Measurements from ENCODE around the gene KCMF1.

KCMF1 gene

DNA sequence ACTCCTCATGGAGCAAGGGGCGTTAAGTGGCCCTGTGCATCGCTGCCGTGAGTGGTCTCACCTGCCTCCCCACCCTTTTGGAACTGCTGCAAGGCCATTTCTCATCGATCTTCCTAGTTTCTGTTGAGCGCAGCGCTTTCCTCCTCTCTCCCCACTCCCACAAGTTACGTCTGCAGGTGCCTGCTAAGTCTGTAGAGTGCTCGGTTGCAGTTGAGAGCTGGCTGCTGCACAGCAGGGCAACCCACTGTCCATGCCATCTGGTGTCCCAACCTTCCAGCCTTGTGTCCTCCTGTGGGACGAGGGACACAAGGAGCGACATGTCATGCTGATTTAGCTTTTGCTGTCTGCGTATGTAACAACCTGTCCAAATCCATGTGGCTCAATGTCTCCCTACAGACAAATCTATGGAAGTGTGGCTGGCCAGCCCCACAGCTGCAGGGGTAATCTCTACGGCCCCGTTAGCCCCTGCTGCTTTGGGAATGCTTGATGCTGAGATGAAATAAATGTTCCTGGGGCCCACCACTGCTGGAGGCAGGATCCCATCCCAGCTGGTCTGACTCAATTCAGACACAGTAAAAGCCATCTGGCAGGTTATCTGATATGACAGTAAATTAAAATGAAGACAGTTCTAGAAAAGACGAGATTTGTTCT is 94.1 kb downstream of the KCMF1 start:
- no peaks in the 10 kb centered on the region for H3K9me3 Mint-ChIP-seq
- no peak overlapping the region for H3K4me3 Mint-ChIP-seq
- H3K36me3 Mint-ChIP-seq: no peaks in the 10 kb centered on the region
- H3K27ac Mint-ChIP-seq: no peak overlapping the region
- ATAC-seq (no peak), DNase-seq (ENCODE audit: low spot score in 2 of 2) (no peak)
- no peaks in the 10 kb centered on the region for H3K4me1 Mint-ChIP-seq

DNA sequence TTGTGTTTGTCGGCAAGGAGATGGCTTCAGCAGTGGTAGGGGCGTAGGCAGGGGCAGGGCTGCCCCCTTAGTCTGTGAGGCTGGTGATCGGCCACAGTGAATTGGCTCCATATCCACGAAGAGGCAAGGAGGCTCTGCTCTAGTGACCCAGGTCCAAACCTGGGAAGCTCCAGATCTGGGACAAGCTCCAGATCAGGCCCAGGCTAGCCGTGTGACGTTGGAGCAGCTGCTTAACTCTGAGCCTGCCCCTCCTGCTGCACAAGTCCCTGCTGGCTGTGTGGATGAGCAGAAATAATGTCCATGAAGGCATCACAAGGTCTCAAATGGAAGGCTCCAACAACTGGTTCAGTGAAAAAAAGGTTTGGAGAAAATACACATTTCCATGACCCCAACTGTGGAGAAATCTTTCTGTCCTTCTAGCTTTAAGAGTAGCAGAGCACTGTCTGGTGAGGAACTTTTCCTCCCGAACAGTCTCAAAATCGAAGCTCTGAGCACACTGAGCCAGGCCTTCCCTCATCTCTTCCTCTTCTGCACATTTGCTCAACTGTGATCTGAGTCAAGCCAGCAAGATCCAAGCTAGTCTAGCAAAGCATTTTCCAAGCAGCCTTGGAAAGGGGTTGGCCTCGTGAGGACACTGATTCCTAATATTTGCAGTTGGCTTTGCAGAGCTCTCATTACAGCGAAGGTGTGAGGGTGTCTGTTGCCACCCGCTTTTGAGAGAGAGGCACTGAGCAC is 95.2 kb downstream of the KCMF1 start:
- Mint-ChIP-seq H3K9me3 (no peaks in the 10 kb centered on the region), H3K4me1 (no peaks in the 10 kb centered on the region), H3K4me3 (no peak overlapping the region), H3K36me3 (no peaks in the 10 kb centered on the region), H3K27ac (no peak overlapping the region)
- ATAC-seq (no peak), DNase-seq (ENCODE audit: low spot score in 2 of 2) (no peak)

DNA sequence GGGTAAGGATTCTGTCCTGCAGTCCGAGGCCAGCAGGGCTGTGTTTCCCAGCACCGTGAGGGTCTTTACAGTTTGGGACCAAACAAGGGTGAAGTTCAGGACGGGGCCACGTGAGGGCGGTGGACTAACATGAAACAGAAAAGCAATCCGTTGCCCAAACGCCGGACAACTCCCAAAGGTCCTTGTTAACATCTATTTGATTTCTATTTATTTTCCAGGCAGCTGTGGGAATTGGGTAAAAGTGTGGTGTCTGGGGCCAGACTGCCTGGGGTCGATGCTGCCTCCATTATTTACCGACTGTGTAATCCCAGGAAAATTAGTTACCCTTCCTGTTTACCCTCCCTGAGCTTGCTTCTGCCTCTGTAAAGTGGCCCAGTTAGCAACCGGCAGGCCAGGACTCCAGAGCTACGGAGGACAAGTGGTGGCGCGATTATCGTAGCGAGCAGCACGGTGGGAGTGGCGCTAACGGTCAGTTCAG is 96.0 kb downstream of the KCMF1 start:
- DNase-seq (ENCODE audit: low spot score in 2 of 2): peak; percentile 8 to 74
- Mint-ChIP-seq H3K4me1 (no peaks in the 10 kb centered on the region), H3K36me3 (no peaks in the 10 kb centered on the region), H3K9me3 (no peaks in the 10 kb centered on the region), H3K4me3 (no peak overlapping the region), H3K27ac (no peak overlapping the region)
- peak; percentile 57 for ATAC-seq

DNA sequence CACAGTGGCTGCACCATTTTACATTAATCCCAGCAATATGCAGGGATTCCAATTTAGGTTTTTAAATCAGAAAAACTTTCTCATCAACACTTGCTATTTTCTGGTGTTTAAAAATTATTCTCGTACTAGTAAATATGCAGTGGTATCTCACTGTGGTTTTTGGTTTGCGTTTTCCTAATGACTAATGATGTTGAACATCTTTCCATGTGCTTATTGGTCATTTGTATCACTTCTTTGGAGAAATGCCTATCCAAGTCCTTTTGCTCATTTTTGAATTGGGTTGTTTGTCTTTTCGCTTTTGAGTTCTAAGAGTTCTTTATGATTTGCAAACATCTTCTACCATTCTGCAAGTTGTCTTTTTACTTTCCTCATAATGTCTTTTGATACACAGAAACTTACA is 100.1 kb downstream of the KCMF1 start:
- Mint-ChIP-seq H3K27ac (no peak overlapping the region), H3K9me3 (no peaks in the 10 kb centered on the region), H3K36me3 (no peaks in the 10 kb centered on the region), H3K4me1 (no peaks in the 10 kb centered on the region), H3K4me3 (no peak overlapping the region)
- no peak for DNase-seq (ENCODE audit: low spot score in 2 of 2)
- ATAC-seq: no peak

DNA sequence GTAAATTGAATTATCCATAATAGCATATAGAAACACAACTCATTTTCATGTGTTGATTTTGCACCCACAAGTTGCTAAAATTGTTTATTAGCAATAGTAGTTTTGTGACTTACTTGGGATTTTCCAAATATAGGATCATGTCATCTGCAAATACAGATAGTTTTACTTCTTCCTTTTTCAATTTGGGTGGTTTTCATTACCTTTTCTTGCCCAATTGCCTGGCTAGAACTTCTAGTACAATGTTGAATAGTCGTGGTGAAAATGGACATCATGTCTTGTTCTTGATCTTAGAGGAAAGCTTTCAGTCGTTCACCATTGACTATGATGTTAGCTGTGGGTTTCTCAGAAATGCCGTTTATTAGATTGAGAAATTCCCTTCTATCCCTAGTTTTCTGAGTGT is 102.1 kb downstream of the KCMF1 start:
- H3K4me3 Mint-ChIP-seq: no peak overlapping the region
- no peaks in the 10 kb centered on the region for H3K36me3 Mint-ChIP-seq
- no peaks in the 10 kb centered on the region for H3K9me3 Mint-ChIP-seq
- no peak overlapping the region for H3K27ac Mint-ChIP-seq
- no peaks in the 10 kb centered on the region for H3K4me1 Mint-ChIP-seq
- ATAC-seq: no peak
- no peak for DNase-seq (ENCODE audit: low spot score in 2 of 2)

DNA sequence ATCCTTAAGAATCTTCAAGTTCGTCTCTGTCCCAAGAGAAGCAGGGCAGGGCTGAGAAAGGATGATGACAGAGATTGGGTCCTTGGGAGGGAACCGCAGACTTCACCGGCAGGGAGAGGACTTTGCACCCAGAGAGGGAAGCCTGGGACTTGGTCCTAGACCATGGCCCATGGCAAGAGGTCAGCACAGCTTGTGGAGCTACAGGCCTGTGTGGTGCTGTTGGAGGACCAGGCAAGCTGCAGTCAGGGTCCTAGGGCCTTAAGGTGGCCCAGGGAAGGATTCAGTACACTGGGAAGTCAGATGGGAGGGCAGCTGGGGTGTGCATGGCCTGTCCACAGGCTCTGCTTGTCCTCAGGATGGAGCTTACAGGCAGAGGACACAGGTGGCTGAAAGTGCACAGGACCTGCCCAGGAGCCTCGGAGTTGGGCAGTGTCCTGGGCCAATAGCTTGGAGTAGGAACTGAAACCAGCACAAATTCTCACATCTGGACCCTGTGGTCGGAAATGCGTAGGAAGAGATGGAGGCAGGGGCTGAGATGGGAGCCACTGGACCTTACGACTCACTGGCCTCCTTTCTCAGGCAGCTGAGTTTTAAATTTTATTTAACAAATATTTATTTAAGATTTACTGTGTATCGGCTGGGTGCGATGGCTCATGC is 105.8 kb downstream of the KCMF1 start:
- H3K4me1 Mint-ChIP-seq: no peaks in the 10 kb centered on the region
- no peak overlapping the region for H3K27ac Mint-ChIP-seq
- H3K4me3 Mint-ChIP-seq: no peak overlapping the region
- H3K36me3 Mint-ChIP-seq: no peaks in the 10 kb centered on the region
- no peak for ATAC-seq
- H3K9me3 Mint-ChIP-seq: no peaks in the 10 kb centered on the region
- no peak for DNase-seq (ENCODE audit: low spot score in 2 of 2)

DNA sequence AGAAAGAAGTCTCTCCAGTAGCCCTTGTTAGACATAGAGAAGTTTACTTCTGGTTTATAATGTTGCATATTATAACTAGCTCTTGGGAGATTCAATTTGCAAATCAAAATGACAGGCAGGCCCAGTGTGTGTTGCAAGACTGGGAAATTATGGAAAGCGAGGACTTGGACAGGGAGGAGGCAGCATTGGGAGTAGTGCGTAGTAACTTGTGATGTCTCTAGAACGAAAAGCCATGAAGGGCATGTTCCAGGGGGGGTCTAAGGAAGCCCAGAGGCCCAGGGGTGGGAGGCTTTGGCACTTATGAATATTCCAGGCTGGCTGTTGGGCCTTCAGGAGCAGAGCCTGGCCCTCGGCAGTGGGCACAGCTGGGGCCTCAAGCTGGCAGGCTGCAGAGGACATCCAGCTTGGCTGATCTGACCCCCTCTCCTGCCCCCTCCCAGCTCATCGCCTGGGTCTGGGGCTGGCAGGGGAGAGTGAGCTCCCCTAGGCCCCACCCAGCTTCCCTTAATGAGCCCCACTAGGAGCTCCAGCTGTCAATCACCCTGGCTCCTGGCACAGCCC is 107.0 kb downstream of the KCMF1 start:
- H3K27ac Mint-ChIP-seq: no peak overlapping the region
- H3K4me3 Mint-ChIP-seq: no peak overlapping the region
- H3K9me3 Mint-ChIP-seq: peaks cover 1% of the 10 kb centered on the region
- no peaks in the 10 kb centered on the region for H3K36me3 Mint-ChIP-seq
- no peak for ATAC-seq
- no peaks in the 10 kb centered on the region for H3K4me1 Mint-ChIP-seq
- no peak for DNase-seq (ENCODE audit: low spot score in 2 of 2)

DNA sequence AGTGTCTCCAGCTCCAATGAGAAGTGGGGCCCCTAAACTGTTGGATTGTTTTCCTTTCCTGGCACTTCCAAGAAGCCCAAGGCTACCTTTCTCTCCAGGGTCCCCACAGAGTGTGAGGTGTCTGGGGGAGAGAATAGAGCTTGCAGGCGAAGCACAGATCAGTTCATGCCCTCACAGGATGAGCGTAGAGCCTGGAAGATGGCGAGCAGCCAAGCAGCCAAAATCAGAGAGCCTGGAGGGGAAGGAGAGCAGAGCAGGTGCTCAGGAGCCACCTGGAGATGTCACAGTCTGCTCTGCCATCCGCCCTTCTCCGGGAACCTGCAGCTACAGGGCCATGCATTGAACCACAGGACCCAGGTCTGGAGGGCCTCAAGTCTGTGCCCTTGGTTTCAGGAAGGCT is 107.6 kb downstream of the KCMF1 start:
- DNase-seq (ENCODE audit: low spot score in 2 of 2) (no peak), ATAC-seq (no peak)
- Mint-ChIP-seq H3K4me3 (no peak overlapping the region), H3K27ac (no peak overlapping the region), H3K4me1 (no peaks in the 10 kb centered on the region), H3K9me3 (peaks cover 3% of the 10 kb centered on the region), H3K36me3 (no peaks in the 10 kb centered on the region)

DNA sequence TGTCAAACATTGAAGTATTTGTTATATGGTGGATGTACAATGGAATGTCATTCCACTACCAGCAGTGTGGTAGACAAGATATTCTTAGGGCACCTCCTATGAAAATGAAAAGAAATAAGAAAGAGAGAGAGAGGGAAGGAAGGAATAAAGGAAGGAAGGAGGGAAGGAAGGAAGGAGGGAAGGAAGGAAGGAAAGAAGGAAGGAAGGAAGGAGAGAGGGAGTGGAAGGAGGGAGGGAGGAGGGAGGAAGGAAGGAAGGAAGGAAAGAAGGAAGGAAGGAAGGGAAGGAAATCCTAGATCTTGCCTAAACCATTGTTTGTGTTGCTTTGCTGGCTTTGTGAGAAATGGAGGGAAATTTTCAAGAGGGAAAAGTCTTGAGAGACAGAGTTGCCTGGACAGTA is 112.1 kb downstream of the KCMF1 start:
- peaks cover 3% of the 10 kb centered on the region for H3K9me3 Mint-ChIP-seq
- no peak for DNase-seq (ENCODE audit: low spot score in 2 of 2)
- H3K4me1 Mint-ChIP-seq: no peaks in the 10 kb centered on the region
- H3K36me3 Mint-ChIP-seq: no peaks in the 10 kb centered on the region
- H3K27ac Mint-ChIP-seq: no peak overlapping the region
- H3K4me3 Mint-ChIP-seq: no peak overlapping the region
- ATAC-seq: no peak

DNA sequence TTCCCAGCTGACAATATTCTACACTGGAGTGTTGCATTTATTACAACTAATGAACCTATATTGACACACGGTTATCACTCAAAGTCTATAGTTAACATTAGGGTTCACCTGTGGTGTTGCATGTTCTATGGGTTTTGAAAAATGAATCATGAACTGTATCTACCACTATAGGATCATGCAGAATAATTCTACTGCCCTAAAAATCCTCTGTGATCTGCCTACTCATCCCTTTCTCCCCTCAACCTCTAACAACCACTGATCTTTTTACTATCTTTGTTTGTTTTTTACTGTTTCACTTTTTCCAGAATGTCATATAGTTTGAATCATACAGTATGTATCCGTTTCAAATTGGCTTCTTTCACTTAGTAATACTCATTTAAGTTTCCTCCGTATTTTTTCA is 114.6 kb downstream of the KCMF1 start:
- peaks cover 3% of the 10 kb centered on the region for H3K9me3 Mint-ChIP-seq
- ATAC-seq (peak; percentile 88), DNase-seq (ENCODE audit: low spot score in 2 of 2) (no peak)
- H3K4me3 Mint-ChIP-seq: no peak overlapping the region
- H3K4me1 Mint-ChIP-seq: no peaks in the 10 kb centered on the region
- no peaks in the 10 kb centered on the region for H3K36me3 Mint-ChIP-seq
- H3K27ac Mint-ChIP-seq: no peak overlapping the region

DNA sequence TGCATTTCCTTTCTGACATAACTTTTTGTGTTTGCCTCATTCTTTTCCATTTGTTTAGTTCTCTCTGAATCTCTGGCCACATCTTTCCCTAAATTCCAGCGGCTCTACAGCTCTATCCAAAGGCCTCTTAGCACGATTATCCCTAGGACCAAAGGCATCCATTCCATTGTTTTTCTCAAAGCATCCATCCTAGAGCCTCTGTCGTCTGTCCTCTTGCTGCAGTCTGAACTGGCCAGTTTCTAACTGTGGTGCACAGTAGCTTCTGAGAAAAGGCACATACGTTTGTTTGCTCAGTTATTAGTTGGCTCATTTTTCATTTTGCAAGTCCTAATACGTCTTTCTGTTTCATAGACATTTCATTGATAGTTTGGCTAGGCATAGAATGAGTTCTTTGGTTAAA is 116.6 kb downstream of the KCMF1 start:
- Mint-ChIP-seq H3K36me3 (no peaks in the 10 kb centered on the region), H3K9me3 (peaks cover 3% of the 10 kb centered on the region), H3K27ac (no peak overlapping the region), H3K4me3 (no peak overlapping the region), H3K4me1 (no peaks in the 10 kb centered on the region)
- DNase-seq (ENCODE audit: low spot score in 2 of 2) (no peak), ATAC-seq (no peak)

DNA sequence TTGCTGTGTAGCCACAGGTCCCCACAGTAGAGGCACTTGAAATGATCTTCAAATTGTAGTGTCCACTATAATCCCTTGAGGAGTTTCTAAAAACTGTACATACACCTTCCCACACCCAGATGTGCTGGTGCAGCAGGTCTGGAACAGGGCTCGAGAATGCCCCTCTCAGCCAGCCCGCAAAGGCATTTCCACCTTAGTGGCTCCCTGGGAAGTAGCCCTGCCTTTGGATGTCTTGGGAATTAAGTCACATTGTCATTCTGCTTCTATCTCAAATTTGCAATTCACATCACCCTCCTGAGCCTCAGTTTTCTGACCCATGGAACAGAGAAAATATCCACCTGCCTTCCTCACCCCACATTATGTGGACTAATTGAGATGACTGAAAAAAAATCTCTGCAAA is 118.0 kb downstream of the KCMF1 start:
- H3K27ac Mint-ChIP-seq: no peak overlapping the region
- no peaks in the 10 kb centered on the region for H3K4me1 Mint-ChIP-seq
- DNase-seq (ENCODE audit: low spot score in 2 of 2): no peak
- no peak overlapping the region for H3K4me3 Mint-ChIP-seq
- H3K36me3 Mint-ChIP-seq: no peaks in the 10 kb centered on the region
- ATAC-seq: no peak
- H3K9me3 Mint-ChIP-seq: no peaks in the 10 kb centered on the region

DNA sequence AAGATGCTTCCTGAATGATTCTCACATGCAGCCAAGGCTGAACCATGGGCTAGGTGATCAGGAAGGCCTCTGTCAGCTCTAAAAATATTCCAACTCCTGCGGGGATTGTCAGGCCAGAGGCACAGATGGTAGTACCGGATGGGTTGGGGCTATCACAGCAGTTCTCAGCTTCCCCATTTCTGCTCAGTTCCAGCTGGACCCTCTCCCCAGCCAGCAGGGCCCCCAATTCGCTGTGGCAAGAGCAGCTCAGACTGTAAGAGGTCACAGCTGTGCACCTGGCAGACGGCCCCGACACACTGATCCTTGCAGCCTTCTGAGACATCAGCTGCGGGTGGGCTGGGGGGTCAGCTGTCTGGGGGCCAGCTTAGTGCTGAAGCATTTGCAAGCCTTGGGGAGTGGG is 118.6 kb downstream of the KCMF1 start:
- no peaks in the 10 kb centered on the region for H3K4me1 Mint-ChIP-seq
- DNase-seq (ENCODE audit: low spot score in 2 of 2) (no peak), ATAC-seq (no peak)
- H3K36me3 Mint-ChIP-seq: no peaks in the 10 kb centered on the region
- no peak overlapping the region for H3K27ac Mint-ChIP-seq
- H3K9me3 Mint-ChIP-seq: no peaks in the 10 kb centered on the region
- H3K4me3 Mint-ChIP-seq: no peak overlapping the region

DNA sequence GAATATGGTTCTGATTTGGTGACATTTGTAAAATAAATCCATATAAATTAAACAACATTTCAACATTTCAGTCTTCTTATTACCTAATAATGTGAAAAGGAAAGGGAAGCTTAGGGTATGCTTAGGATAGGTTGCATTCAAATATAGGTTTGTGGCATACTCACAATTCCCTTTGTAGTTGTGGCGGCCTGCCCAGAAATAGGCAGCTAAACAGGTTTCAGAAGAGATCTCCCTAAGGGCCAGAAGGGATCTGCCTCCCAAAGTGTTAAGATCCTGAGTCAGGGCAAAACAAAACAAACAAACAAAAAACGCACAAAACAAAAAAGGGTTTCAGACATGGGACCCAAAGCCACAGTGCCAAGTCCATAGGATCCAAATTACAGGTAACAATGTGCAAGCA is 120.9 kb downstream of the KCMF1 start:
- DNase-seq (ENCODE audit: low spot score in 2 of 2) (no peak), ATAC-seq (no peak)
- no peaks in the 10 kb centered on the region for H3K36me3 Mint-ChIP-seq
- no peak overlapping the region for H3K4me3 Mint-ChIP-seq
- no peak overlapping the region for H3K27ac Mint-ChIP-seq
- no peaks in the 10 kb centered on the region for H3K9me3 Mint-ChIP-seq
- no peaks in the 10 kb centered on the region for H3K4me1 Mint-ChIP-seq

DNA sequence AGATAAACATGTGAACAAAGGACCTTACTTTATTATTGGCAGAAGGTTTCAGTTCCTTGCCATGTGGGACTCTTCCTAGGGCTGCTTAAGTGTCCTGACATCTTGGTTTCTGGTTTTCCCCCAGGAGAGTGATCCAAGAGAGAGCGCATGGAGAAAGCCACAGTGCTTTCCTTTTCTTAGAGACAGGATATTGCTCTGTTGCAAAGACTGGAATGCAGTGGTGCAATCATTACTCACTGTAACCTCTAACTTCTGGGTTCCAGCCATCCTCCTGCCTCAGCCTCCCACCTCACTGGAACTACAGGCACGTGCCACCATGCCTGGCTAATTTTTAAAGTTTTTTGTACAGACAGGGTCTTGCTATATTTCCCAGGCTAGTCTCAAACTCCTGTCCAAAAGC is 124.1 kb downstream of the KCMF1 start:
- no peak for ATAC-seq

DNA sequence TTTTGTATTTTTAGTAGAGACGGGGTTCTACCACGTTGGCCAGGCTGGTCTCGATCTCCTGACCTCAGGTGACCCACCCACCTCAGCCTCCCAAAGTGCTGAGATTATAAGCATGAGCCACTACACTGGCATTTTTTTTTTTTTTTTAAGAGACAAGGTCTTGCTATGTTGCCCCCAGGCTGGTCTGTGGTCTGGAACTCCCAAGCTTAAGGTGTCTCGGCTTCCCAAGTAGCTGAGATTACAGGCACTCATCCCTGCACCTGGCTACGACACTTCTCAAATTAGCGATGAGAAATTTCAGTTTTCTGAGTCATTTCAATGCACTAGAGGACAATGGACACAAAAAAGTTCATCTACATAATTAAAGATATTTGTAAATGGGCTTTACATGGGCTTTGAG is 125.7 kb downstream of the KCMF1 start:
- no peak overlapping the region for H3K27ac Mint-ChIP-seq
- H3K4me3 Mint-ChIP-seq: no peak overlapping the region
- H3K36me3 Mint-ChIP-seq: no peaks in the 10 kb centered on the region

More for the DNA sequence above, 124.1 kb downstream of the KCMF1 start:
- H3K4me3 Mint-ChIP-seq: no peak overlapping the region
- no peak for DNase-seq (ENCODE audit: low spot score in 2 of 2)
- H3K36me3 Mint-ChIP-seq: no peaks in the 10 kb centered on the region
- H3K27ac Mint-ChIP-seq: no peak overlapping the region
- H3K4me1 Mint-ChIP-seq: no peaks in the 10 kb centered on the region
- no peaks in the 10 kb centered on the region for H3K9me3 Mint-ChIP-seq

More for the DNA sequence above, 125.7 kb downstream of the KCMF1 start:
- no peak for ATAC-seq
- no peaks in the 10 kb centered on the region for H3K4me1 Mint-ChIP-seq
- H3K9me3 Mint-ChIP-seq: no peaks in the 10 kb centered on the region
- no peak for DNase-seq (ENCODE audit: low spot score in 2 of 2)

All from stimulated activated effector memory CD8-positive, alpha-beta T cell treated with anti-CD3 and anti-CD28 coated beads, Interleukin-12 subunit alpha, Interleukin-12 subunit beta, amount 100 ng/mL, for 72 hours (primary cell).